K562 (cell line): ENCODE results near the gene TCFL5. TPM values are rescaled to one million over a fixed set of nuclear protein-coding genes. Genes with fewer than 3 reads are reported as not detected.

Experiments
- BCOR ChIP-seq: fragments of 450-650 bp; IDR thresholded peaks from 2 replicates; pipeline ENCODE4 v1.6.1; 2016
- CREB1 ChIP-seq, 2 experiments: sonication (generic) in 1 of 2; formaldehyde crosslinking in 1 of 2; IDR thresholded peaks; 2 replicates each; pipeline versions ENCODE4 v1.6.1 to v1.8.0; 2012 to 2022; ENCODE audit warnings: inconsistent platforms in 1 of 2, mild to moderate bottlenecking in 1 of 2, missing genetic modification reagents in 1 of 2, moderate library complexity in 1 of 2
- CXXC5 ChIP-seq: fragments of 250-450 bp; sonication (Bioruptor Pico); IDR thresholded peaks from 2 replicates; pipeline ENCODE4 v1.8.0; 2022; ENCODE audit warnings: inconsistent platforms, mild to moderate bottlenecking, moderate library complexity
- KLF13 ChIP-seq: fragments of 450-650 bp; IDR thresholded peaks from 2 replicates; pipeline ENCODE4 v1.6.1; 2016; ENCODE audit warnings: missing genetic modification characterization, low read depth, mild to moderate bottlenecking, missing compliant biosample characterization, moderate library complexity, borderline replicate concordance
- NCOA4 ChIP-seq: fragments of 450-650 bp; IDR thresholded peaks from 2 replicates; pipeline ENCODE4 v1.6.1; 2018; ENCODE audit warnings: mild to moderate bottlenecking; ENCODE audit not compliant: partially characterized antibody
- PHF21A ChIP-seq: fragments of 450-650 bp; IDR thresholded peaks from 2 replicates; pipeline ENCODE4 v1.6.1; 2017; ENCODE audit warnings: low read depth, borderline replicate concordance
- POLR2A ChIP-seq: fragments of 450-650 bp; conservative IDR thresholded peaks from 2 replicates; pipeline ENCODE4 v1.6.1; 2016
- PRPF4 ChIP-seq: fragments of 200-400 bp; formaldehyde crosslinking; IDR thresholded peaks from one replicate; pipeline ENCODE4 v1.6.1; 2017; ENCODE audit warnings: low read length, low read depth, mild to moderate bottlenecking; ENCODE audit not compliant: insufficient read depth, poor library complexity, severe bottlenecking
- PTTG1 ChIP-seq: fragments of 450-650 bp; IDR thresholded peaks from 2 replicates; pipeline ENCODE4 v1.6.1; 2016; ENCODE audit warnings: low read depth, mild to moderate bottlenecking, missing genetic modification characterization, missing compliant biosample characterization
- RNF2 ChIP-seq: sonication (generic); IDR thresholded peaks from 2 replicates; pipeline ENCODE4 v1.6.1; 2016
- SIN3B ChIP-seq: fragments of 450-650 bp; IDR thresholded peaks from 2 replicates; pipeline ENCODE4 v1.6.1; 2017; ENCODE audit warnings: low read depth, mild to moderate bottlenecking, moderate library complexity
- SMARCE1 ChIP-seq: fragments of 450-650 bp; IDR thresholded peaks from 2 replicates; pipeline ENCODE4 v1.7.1; 2016; ENCODE audit warnings: mild to moderate bottlenecking
- TAF9B ChIP-seq: fragments of 450-650 bp; IDR thresholded peaks from 2 replicates; pipeline ENCODE4 v1.6.1; 2018; ENCODE audit warnings: mild to moderate bottlenecking; ENCODE audit not compliant: partially characterized antibody
- ZBTB1 ChIP-seq: sonication (generic); formaldehyde crosslinking; IDR thresholded peaks from 2 replicates; pipeline ENCODE4 v1.8.1; 2023; ENCODE audit warnings: missing genetic modification reagents, low read depth, mild to moderate bottlenecking, borderline replicate concordance
- ZNF239 ChIP-seq: fragments of 250-450 bp; sonication (Bioruptor Pico); IDR thresholded peaks from 2 replicates; pipeline ENCODE4 v1.4.0; 2020; ENCODE audit warnings: mild to moderate bottlenecking
- ZNF3 ChIP-seq: fragments of 250-450 bp; sonication (Bioruptor Pico); IDR thresholded peaks from 2 replicates; pipeline ENCODE4 v1.5.0; 2021; ENCODE audit warnings: mild to moderate bottlenecking, moderate library complexity
- ZNF384 ChIP-seq: IDR thresholded peaks from 2 replicates; pipeline ENCODE4 v1.6.1; 2012; ENCODE audit warnings: low read depth, low read length, improper control_type of control experiment
- ZNF41 ChIP-seq: fragments of 250-450 bp; sonication (Bioruptor Pico); conservative IDR thresholded peaks from 2 replicates; pipeline ENCODE4 v1.4.0; 2020; ENCODE audit warnings: mild to moderate bottlenecking
- ZNF507 ChIP-seq: conservative IDR thresholded peaks from 2 replicates; pipeline ENCODE4 v1.6.1; 2017; ENCODE audit warnings: missing genetic modification characterization, missing compliant biosample characterization
- polyA plus RNA-seq, 8 experiments: library from polyadenylated mRNA; depleted of rRNA in 4 of 8; stranded (reverse) in 5 of 8; unstranded in 3 of 8; fragments of >200 nt; fragmentation: Nextera tagmentation in 2 of 8; fragmentation: Illumina TruSeq in 1 of 8; extraction: Ambion mirVana in 2 of 8; extraction: Trizol in 1 of 8; gene quantifications; 2 replicates each; pipeline versions ENCODE4 v1.2.1 to v1.2.3, GENCODE V29; 2011 to 2014; ENCODE audit warnings: inconsistent platforms in 1 of 8, missing spikeins in 1 of 8
- total RNA-seq, 7 experiments: library from RNA; depleted of rRNA in 6 of 7; stranded (reverse); fragments of >200 nt in 6 of 7; fragmentation: Illumina TruSeq in 2 of 7; extraction: Trizol in 2 of 7; gene quantifications; 2 replicates each; pipeline versions ENCODE4 v1.2.1 to v1.2.3, GENCODE V29; 2011 to 2021; ENCODE audit warnings: low replicate concordance in 1 of 7
- TF ChIP-seq, protein P1 (sequence below): fragments of 450-650 bp; formaldehyde crosslinking; IDR thresholded peaks from 2 replicates; pipeline ENCODE4 v1.4.0; 2022; ENCODE audit warnings: missing genetic modification characterization
- TF ChIP-seq, protein P2 (sequence below): fragments of 250-450 bp; sonication (Bioruptor Pico); IDR thresholded peaks from 2 replicates; pipeline ENCODE4 v1.4.0; 2020; ENCODE audit warnings: mild to moderate bottlenecking
- TF ChIP-seq, protein P3 (sequence below): sonication (generic); formaldehyde crosslinking; IDR thresholded peaks from 2 replicates; pipeline ENCODE4 v1.8.0; 2023; ENCODE audit warnings: missing genetic modification reagents, mild to moderate bottlenecking, borderline replicate concordance

The TCFL5 gene
- total and polyA plus RNA-seq, 9 of the 15 experiments (the other 6 are each of a cell fraction or from before 2014, with no cell fraction given), result 1.00 to 12.6 (median 9.1) TPM

DNA sequence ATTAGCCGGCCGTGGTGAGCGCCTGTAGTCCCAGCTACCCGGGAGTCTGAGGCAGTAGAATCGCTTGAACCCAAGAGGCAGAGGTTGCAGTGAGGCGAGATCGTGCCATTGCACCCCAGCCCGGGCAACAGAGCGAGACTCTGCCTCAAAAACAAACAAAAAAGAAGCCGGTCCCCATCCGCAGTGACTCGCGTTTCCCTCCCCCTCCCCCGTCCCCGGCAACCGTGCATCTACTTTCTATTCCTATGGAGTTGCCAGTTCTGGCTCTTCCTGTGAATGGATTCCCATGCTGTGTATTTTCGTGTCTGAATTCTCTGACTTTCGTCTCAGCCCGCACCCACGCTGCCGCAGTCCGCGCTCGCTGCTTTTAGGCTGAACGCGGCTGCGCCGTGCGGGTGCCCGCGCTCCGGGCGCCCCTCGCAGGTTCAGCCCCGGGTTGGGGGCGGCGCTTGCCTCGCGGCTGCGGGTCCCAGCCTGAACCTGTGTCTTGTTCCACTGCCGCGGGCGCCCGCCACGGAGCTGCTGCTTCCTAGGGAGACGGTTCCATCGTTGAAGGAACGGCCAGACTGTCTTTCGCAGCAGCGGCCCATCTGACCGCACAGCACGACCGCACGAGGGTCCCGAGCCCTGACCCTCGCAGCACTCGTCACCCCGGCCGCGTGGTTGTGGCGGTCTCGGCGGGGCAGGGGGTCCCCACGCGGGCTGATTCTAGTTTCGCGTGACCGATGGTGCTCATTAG is 66.4 kb downstream of the TCFL5 start (continued):
- TF ChIP-seq, protein P1, sequence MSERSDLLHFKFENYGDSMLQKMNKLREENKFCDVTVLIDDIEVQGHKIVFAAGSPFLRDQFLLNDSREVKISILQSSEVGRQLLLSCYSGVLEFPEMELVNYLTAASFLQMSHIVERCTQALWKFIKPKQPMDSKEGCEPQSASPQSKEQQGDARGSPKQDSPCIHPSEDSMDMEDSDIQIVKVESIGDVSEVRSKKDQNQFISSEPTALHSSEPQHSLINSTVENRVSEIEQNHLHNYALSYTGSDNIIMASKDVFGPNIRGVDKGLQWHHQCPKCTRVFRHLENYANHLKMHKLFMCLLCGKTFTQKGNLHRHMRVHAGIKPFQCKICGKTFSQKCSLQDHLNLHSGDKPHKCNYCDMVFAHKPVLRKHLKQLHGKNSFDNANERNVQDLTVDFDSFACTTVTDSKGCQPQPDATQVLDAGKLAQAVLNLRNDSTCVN (CRISPR knock-in tag), result no peak
- TF ChIP-seq, protein P2, sequence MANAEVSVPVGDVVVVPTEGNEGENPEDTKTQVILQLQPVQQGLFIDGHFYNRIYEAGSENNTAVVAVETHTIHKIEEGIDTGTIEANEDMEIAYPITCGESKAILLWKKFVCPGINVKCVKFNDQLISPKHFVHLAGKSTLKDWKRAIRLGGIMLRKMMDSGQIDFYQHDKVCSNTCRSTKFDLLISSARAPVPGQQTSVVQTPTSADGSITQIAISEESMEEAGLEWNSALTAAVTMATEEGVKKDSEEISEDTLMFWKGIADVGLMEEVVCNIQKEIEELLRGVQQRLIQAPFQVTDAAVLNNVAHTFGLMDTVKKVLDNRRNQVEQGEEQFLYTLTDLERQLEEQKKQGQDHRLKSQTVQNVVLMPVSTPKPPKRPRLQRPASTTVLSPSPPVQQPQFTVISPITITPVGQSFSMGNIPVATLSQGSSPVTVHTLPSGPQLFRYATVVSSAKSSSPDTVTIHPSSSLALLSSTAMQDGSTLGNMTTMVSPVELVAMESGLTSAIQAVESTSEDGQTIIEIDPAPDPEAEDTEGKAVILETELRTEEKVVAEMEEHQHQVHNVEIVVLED (CRISPR knock-in tag), result peak; percentile 21; the same call in 1 of the 2 replicates
- no peak for TF ChIP-seq KLF13
- no peak for TF ChIP-seq PHF21A
- TF ChIP-seq TAF9B, result peak; percentile 10
- TF ChIP-seq CREB1 (IDR thresholded peaks at IDR 0.05), result no peak
- TF ChIP-seq CREB1 (CRISPR knock-in tag; IDR thresholded peaks at IDR 0.05), result peak; percentile 34; the same call in 1 of the 2 replicates
- TF ChIP-seq ZBTB1 (CRISPR knock-in tag), result 0 out of 2 replicates have a peak, but pooled peaks have one; percentile 27
- TF ChIP-seq POLR2A, result peak; percentile 73
- 0 out of 2 replicates have a peak, but pooled peaks have one; percentile 45 for TF ChIP-seq BCOR
- TF ChIP-seq RNF2, result peak; percentile 50; the same call in 1 of the 2 replicates
- TF ChIP-seq ZNF384, result peak; percentile 56
- TF ChIP-seq ZNF507 (tag), result no peak
- TF ChIP-seq NCOA4, result no peak
- TF ChIP-seq, protein P3, sequence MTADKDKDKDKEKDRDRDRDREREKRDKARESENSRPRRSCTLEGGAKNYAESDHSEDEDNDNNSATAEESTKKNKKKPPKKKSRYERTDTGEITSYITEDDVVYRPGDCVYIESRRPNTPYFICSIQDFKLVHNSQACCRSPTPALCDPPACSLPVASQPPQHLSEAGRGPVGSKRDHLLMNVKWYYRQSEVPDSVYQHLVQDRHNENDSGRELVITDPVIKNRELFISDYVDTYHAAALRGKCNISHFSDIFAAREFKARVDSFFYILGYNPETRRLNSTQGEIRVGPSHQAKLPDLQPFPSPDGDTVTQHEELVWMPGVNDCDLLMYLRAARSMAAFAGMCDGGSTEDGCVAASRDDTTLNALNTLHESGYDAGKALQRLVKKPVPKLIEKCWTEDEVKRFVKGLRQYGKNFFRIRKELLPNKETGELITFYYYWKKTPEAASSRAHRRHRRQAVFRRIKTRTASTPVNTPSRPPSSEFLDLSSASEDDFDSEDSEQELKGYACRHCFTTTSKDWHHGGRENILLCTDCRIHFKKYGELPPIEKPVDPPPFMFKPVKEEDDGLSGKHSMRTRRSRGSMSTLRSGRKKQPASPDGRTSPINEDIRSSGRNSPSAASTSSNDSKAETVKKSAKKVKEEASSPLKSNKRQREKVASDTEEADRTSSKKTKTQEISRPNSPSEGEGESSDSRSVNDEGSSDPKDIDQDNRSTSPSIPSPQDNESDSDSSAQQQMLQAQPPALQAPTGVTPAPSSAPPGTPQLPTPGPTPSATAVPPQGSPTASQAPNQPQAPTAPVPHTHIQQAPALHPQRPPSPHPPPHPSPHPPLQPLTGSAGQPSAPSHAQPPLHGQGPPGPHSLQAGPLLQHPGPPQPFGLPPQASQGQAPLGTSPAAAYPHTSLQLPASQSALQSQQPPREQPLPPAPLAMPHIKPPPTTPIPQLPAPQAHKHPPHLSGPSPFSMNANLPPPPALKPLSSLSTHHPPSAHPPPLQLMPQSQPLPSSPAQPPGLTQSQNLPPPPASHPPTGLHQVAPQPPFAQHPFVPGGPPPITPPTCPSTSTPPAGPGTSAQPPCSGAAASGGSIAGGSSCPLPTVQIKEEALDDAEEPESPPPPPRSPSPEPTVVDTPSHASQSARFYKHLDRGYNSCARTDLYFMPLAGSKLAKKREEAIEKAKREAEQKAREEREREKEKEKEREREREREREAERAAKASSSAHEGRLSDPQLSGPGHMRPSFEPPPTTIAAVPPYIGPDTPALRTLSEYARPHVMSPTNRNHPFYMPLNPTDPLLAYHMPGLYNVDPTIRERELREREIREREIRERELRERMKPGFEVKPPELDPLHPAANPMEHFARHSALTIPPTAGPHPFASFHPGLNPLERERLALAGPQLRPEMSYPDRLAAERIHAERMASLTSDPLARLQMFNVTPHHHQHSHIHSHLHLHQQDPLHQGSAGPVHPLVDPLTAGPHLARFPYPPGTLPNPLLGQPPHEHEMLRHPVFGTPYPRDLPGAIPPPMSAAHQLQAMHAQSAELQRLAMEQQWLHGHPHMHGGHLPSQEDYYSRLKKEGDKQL (CRISPR knock-in tag), result no peak
- TF ChIP-seq CXXC5 (CRISPR knock-in tag), result peak; percentile 64
- TF ChIP-seq PRPF4, result no peak
- no peak for TF ChIP-seq SMARCE1
- TF ChIP-seq SIN3B, result no peak
- no peak for TF ChIP-seq ZNF3 (CRISPR knock-in tag)
- TF ChIP-seq ZNF41, result no peak
- TF ChIP-seq PTTG1, result no peak
- TF ChIP-seq ZNF239, result no peak
